SK-N-SH treated with all-trans-retinoic acid at 6 μM for 48 hours (cell line): Measurements from ENCODE around the gene OCLN.

Source experiments
- ATAC-seq: fragments of 200-7000 bp; cut with Tn5 transposase; 3 replicates; pipeline ENCODE4 v1.9.1; 2020; ENCODE audit warnings: mild to moderate bottlenecking, moderate library complexity
- ARNTL ChIP-seq: fragments of 450-650 bp; formaldehyde crosslinking; IDR thresholded peaks from 2 replicates; pipeline ENCODE4 v1.5.0; 2020; ENCODE audit warnings: low read depth, mild to moderate bottlenecking, moderate library complexity, borderline replicate concordance
- BACH2 ChIP-seq: fragments of 250-450 bp; sonication (Bioruptor Pico); IDR thresholded peaks from 2 replicates; pipeline ENCODE4 v1.9.0; 2021; ENCODE audit warnings: mild to moderate bottlenecking, borderline replicate concordance
- CREB5 ChIP-seq: fragments of 250-450 bp; sonication (Bioruptor Pico); IDR thresholded peaks from 2 replicates; pipeline ENCODE4 v1.5.1; 2020; ENCODE audit warnings: low read depth, mild to moderate bottlenecking, moderate library complexity
- CSRNP3 ChIP-seq: fragments of 250-450 bp; sonication (Bioruptor Pico); IDR thresholded peaks from 2 replicates; pipeline ENCODE4 v1.5.1; 2021; ENCODE audit warnings: mild to moderate bottlenecking, moderate library complexity
- ESRRG ChIP-seq: fragments of 250-450 bp; sonication (Bioruptor Pico); IDR thresholded peaks from 2 replicates; pipeline ENCODE4 v1.6.1; 2021; ENCODE audit warnings: mild to moderate bottlenecking
- GLIS3 ChIP-seq: fragments of 250-450 bp; sonication (Bioruptor Pico); IDR thresholded peaks from 2 replicates; pipeline ENCODE4 v1.5.0; 2020; ENCODE audit warnings: mild to moderate bottlenecking, moderate library complexity
- ISL1 ChIP-seq: fragments of 250-450 bp; sonication (Bioruptor Pico); IDR thresholded peaks from 2 replicates; pipeline ENCODE4 v2.1.2; 2022; ENCODE audit warnings: mild to moderate bottlenecking, moderate library complexity
- OSR1 ChIP-seq: fragments of 250-450 bp; sonication (Bioruptor Pico); IDR thresholded peaks from 2 replicates; pipeline ENCODE4 v1.8.0; 2022; ENCODE audit warnings: moderate library complexity, mild to moderate bottlenecking, inconsistent platforms
- PATZ1 ChIP-seq: fragments of 250-450 bp; sonication (Bioruptor Pico); IDR thresholded peaks from 2 replicates; pipeline ENCODE4 v1.8.0; 2020; ENCODE audit warnings: mild to moderate bottlenecking, moderate library complexity, borderline replicate concordance
- POU6F1 ChIP-seq: fragments of 250-450 bp; sonication (Bioruptor Pico); IDR thresholded peaks from 2 replicates; pipeline ENCODE4 v1.8.0; 2021; ENCODE audit warnings: low read depth, mild to moderate bottlenecking, moderate library complexity, borderline replicate concordance
- PPARA ChIP-seq: fragments of 250-450 bp; sonication (Bioruptor Pico); IDR thresholded peaks from 2 replicates; pipeline ENCODE4 v1.5.0; 2020; ENCODE audit warnings: mild to moderate bottlenecking, borderline replicate concordance
- RARB ChIP-seq: fragments of 250-450 bp; sonication (Bioruptor Pico); IDR thresholded peaks from 2 replicates; pipeline ENCODE4 v1.8.0; 2021; ENCODE audit warnings: mild to moderate bottlenecking, moderate library complexity
- SNAI2 ChIP-seq: fragments of 250-450 bp; sonication (Bioruptor Pico); IDR thresholded peaks from 2 replicates; pipeline ENCODE4 v1.5.0; 2020; ENCODE audit warnings: mild to moderate bottlenecking, moderate library complexity
- TCF4 ChIP-seq: fragments of 250-450 bp; sonication (Bioruptor Pico); IDR thresholded peaks from 2 replicates; pipeline ENCODE4 v1.8.0; 2021; ENCODE audit warnings: mild to moderate bottlenecking, moderate library complexity, borderline replicate concordance
- TOX ChIP-seq: fragments of 250-450 bp; sonication (Bioruptor Pico); IDR thresholded peaks from 2 replicates; pipeline ENCODE4 v1.8.0; 2021; ENCODE audit warnings: mild to moderate bottlenecking, moderate library complexity, borderline replicate concordance
- TSHZ2 ChIP-seq: fragments of 250-450 bp; sonication (Bioruptor Pico); IDR thresholded peaks from 2 replicates; pipeline ENCODE4 v1.5.0; 2020; ENCODE audit warnings: mild to moderate bottlenecking, moderate library complexity
- ZC3H10 ChIP-seq: fragments of 250-450 bp; sonication (Bioruptor Pico); IDR thresholded peaks from 2 replicates; pipeline ENCODE4 v1.5.1; 2021; ENCODE audit warnings: mild to moderate bottlenecking, moderate library complexity
- ZFP30 ChIP-seq: fragments of 450-650 bp; formaldehyde crosslinking; IDR thresholded peaks from 2 replicates; pipeline ENCODE4 v1.5.0; 2022; ENCODE audit warnings: mild to moderate bottlenecking, moderate library complexity
- ZNF565 ChIP-seq: fragments of 450-650 bp; formaldehyde crosslinking; conservative IDR thresholded peaks from 2 replicates; pipeline ENCODE4 v1.5.0; 2020; ENCODE audit warnings: low read depth, mild to moderate bottlenecking, moderate library complexity
- ZNF70 ChIP-seq: fragments of 450-650 bp; formaldehyde crosslinking; IDR thresholded peaks from 2 replicates; pipeline ENCODE4 v1.5.0; 2020; ENCODE audit warnings: mild to moderate bottlenecking, moderate library complexity
- ZNF8 ChIP-seq: fragments of 450-650 bp; formaldehyde crosslinking; IDR thresholded peaks from 2 replicates; pipeline ENCODE4 v1.5.0; 2020; ENCODE audit warnings: mild to moderate bottlenecking, moderate library complexity

Gene OCLN

GRCh38 chr5:69522035-69522434 is 29.4 kb downstream of the OCLN start:
- TF ChIP-seq ZC3H10 (CRISPR knock-in tag), result no peak
- no peak for TF ChIP-seq CREB5 (CRISPR knock-in tag)
- TF ChIP-seq ARNTL (CRISPR knock-in tag), result no peak
- no peak for TF ChIP-seq TSHZ2 (CRISPR knock-in tag)
- no peak for TF ChIP-seq ZNF8 (CRISPR knock-in tag)
- TF ChIP-seq GLIS3, result no peak
- no peak for TF ChIP-seq ISL1 (CRISPR knock-in tag)
- no peak for TF ChIP-seq PATZ1

GRCh38 chr5:69525490-69525889 is 32.9 kb downstream of the OCLN start:
- no peak for ATAC-seq
- no peak for TF ChIP-seq PPARA (CRISPR knock-in tag)
- TF ChIP-seq ZNF565 (CRISPR knock-in tag), result no peak
- no peak for TF ChIP-seq ZNF70

More at GRCh38 chr5:69522035-69522434, 29.4 kb downstream of the OCLN start:
- no peak for ATAC-seq

GRCh38 chr5:69526660-69527059 is 34.1 kb downstream of the OCLN start:
- no peak for TF ChIP-seq CSRNP3
- no peak for TF ChIP-seq SNAI2 (CRISPR knock-in tag)
- TF ChIP-seq ISL1 (CRISPR knock-in tag), result no peak
- TF ChIP-seq TSHZ2 (CRISPR knock-in tag), result no peak
- no peak for TF ChIP-seq POU6F1
- TF ChIP-seq RARB (CRISPR knock-in tag), result no peak
- TF ChIP-seq TOX (CRISPR knock-in tag), result no peak
- TF ChIP-seq OSR1, result no peak
- TF ChIP-seq ZNF70, result no peak
- no peak for TF ChIP-seq BACH2 (CRISPR knock-in tag)
- TF ChIP-seq ZC3H10 (CRISPR knock-in tag), result no peak
- TF ChIP-seq ESRRG (CRISPR knock-in tag), result no peak
- TF ChIP-seq ZNF565 (CRISPR knock-in tag), result no peak
- no peak for TF ChIP-seq CREB5 (CRISPR knock-in tag)
- TF ChIP-seq ZFP30 (CRISPR knock-in tag), result no peak
- no peak for TF ChIP-seq TCF4
- TF ChIP-seq PATZ1, result no peak
- ATAC-seq, result no peak
